WI38 (cell line): ENCODE data around the gene CELF2.
A peak's percentile ranks its signal among the peaks of the same experiment; 100 is the strongest.

ENCODE experiments used
- H3K4me3 ChIP-seq: 2 replicates; pipeline ENCODE4 v1.5.1; 2011; ENCODE audit warnings: low read depth, mild to moderate bottlenecking, control low read depth, low read length
- CTCF ChIP-seq: IDR thresholded peaks from 2 replicates; pipeline ENCODE4 v1.5.1; 2012; ENCODE audit warnings: low read depth, mild to moderate bottlenecking, control low read depth, low read length

The CELF2 gene

GRCh38 chr10:11164803-11165590 is 147.3 kb downstream of the CELF2 start:
- H3K4me3 ChIP-seq: peak overlapping the region; percentile 71
- TF ChIP-seq CTCF: no peak

GRCh38 chr10:11165591-11166543 is 148.2 kb downstream of the CELF2 start:
- 0 out of 2 replicates have a peak, but pooled peaks have one; percentile 38 for TF ChIP-seq CTCF
- H3K4me3 ChIP-seq: peak overlapping the region; percentile 71

- no peak overlapping the region for H3K4me3 ChIP-seq
- TF ChIP-seq CTCF: no peak
Measured at GRCh38 chr10:11166550-11166949, 148.9 kb downstream of the CELF2 start.

GRCh38 chr10:11167233-11167966 is 149.7 kb downstream of the CELF2 start:
- no peak for TF ChIP-seq CTCF
- no peak overlapping the region for H3K4me3 ChIP-seq

- TF ChIP-seq CTCF: no peak
- no peak overlapping the region for H3K4me3 ChIP-seq
Measured at GRCh38 chr10:11168423-11169090, 150.9 kb downstream of the CELF2 start.

GRCh38 chr10:11169976-11170375 is 152.3 kb downstream of the CELF2 start:
- H3K4me3 ChIP-seq: no peak overlapping the region
- no peak for TF ChIP-seq CTCF
